Measurements from ENCODE around the gene MED27.

- TF ChIP-seq, protein P1, sequence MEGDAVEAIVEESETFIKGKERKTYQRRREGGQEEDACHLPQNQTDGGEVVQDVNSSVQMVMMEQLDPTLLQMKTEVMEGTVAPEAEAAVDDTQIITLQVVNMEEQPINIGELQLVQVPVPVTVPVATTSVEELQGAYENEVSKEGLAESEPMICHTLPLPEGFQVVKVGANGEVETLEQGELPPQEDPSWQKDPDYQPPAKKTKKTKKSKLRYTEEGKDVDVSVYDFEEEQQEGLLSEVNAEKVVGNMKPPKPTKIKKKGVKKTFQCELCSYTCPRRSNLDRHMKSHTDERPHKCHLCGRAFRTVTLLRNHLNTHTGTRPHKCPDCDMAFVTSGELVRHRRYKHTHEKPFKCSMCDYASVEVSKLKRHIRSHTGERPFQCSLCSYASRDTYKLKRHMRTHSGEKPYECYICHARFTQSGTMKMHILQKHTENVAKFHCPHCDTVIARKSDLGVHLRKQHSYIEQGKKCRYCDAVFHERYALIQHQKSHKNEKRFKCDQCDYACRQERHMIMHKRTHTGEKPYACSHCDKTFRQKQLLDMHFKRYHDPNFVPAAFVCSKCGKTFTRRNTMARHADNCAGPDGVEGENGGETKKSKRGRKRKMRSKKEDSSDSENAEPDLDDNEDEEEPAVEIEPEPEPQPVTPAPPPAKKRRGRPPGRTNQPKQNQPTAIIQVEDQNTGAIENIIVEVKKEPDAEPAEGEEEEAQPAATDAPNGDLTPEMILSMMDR (IDR thresholded peaks at IDR 0.05; ENCODE audit: insufficient read depth, low read length) = no peak
- TF ChIP-seq POLR2AphosphoS5 (IDR thresholded peaks at IDR 0.05; ENCODE audit: low read depth) = no peak
- TF ChIP-seq, protein P2, sequence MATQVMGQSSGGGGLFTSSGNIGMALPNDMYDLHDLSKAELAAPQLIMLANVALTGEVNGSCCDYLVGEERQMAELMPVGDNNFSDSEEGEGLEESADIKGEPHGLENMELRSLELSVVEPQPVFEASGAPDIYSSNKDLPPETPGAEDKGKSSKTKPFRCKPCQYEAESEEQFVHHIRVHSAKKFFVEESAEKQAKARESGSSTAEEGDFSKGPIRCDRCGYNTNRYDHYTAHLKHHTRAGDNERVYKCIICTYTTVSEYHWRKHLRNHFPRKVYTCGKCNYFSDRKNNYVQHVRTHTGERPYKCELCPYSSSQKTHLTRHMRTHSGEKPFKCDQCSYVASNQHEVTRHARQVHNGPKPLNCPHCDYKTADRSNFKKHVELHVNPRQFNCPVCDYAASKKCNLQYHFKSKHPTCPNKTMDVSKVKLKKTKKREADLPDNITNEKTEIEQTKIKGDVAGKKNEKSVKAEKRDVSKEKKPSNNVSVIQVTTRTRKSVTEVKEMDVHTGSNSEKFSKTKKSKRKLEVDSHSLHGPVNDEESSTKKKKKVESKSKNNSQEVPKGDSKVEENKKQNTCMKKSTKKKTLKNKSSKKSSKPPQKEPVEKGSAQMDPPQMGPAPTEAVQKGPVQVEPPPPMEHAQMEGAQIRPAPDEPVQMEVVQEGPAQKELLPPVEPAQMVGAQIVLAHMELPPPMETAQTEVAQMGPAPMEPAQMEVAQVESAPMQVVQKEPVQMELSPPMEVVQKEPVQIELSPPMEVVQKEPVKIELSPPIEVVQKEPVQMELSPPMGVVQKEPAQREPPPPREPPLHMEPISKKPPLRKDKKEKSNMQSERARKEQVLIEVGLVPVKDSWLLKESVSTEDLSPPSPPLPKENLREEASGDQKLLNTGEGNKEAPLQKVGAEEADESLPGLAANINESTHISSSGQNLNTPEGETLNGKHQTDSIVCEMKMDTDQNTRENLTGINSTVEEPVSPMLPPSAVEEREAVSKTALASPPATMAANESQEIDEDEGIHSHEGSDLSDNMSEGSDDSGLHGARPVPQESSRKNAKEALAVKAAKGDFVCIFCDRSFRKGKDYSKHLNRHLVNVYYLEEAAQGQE (IDR thresholded peaks at IDR 0.05; ENCODE audit: insufficient replicate concordance, low read depth) = no peak
- TF ChIP-seq SPI1 (IDR thresholded peaks at IDR 0.05; ENCODE audit: borderline replicate concordance, low read depth) = no peak
- no peak for TF ChIP-seq GABPA (IDR thresholded peaks at IDR 0.05; ENCODE audit: low read depth)
Observed at GRCh38 chr9:132005899-132006298, 73.8 kb downstream of the MED27 start.

Measured in HL-60 (cell line).